PC-9 (cell line): Measurements from ENCODE around the gene NDUFC2. TPM values are rescaled to one million over a fixed set of nuclear protein-coding genes. Genes with fewer than 3 reads are reported as not detected.

Experiments used
- BruUV-seq: library from RNA; stranded (reverse); fragments of 400-500 nt; replicated peaks from 2 replicates; lab custom pipeline; 2021; lab: Mats Ljungman, UMichigan
- CTCF ChIA-PET: fragments of 300-600 bp; sonication (Branson Sonifier 250); formaldehyde crosslinking; loops from one replicate; lab custom pipeline; 2022; ENCODE audit warnings: antibody characterized with exemption; lab: Charles Lee
- POLR2A ChIA-PET: fragments of 300-600 bp; sonication (Branson Sonifier 250); formaldehyde crosslinking; loops from one replicate; lab custom pipeline; 2022; ENCODE audit warnings: antibody characterized with exemption; ENCODE audit not compliant: unreplicated experiment; lab: Charles Lee
- DNase-seq, 2 experiments: peaks; one replicate each; pipeline versions ENCODE4 v3.0.0 to v3.0.0-alpha.2; 2015 to 2022; ENCODE audit warnings: mixed read lengths in 1 of 2
- H2AFZ ChIP-seq: fragments of 200-600 bp; sonication (generic); 2 replicates; pipeline ENCODE4 v1.8.1; 2017; ENCODE audit warnings: antibody characterized with exemption
- H3F3A ChIP-seq: fragments of 200-600 bp; sonication (generic); 2 replicates; pipeline ENCODE4 v1.8.1; 2017; ENCODE audit warnings: antibody characterized with exemption, mild to moderate bottlenecking, low read depth; ENCODE audit not compliant: insufficient read depth
- H3K27ac ChIP-seq: fragments of 200-600 bp; sonication (generic); 2 replicates; pipeline ENCODE4 v1.6.1; 2016; ENCODE audit warnings: mixed run types
- H3K27me3 ChIP-seq: fragments of 200-600 bp; sonication (generic); 2 replicates; pipeline ENCODE4 v1.6.1; 2016; ENCODE audit warnings: low read depth, mixed run types; ENCODE audit not compliant: insufficient read depth
- H3K36me3 ChIP-seq: fragments of 200-600 bp; sonication (generic); 2 replicates; pipeline ENCODE4 v1.6.1; 2016; ENCODE audit warnings: low read depth, mixed run types
- H3K4me1 ChIP-seq: fragments of 200-600 bp; sonication (generic); replicated peaks from 2 replicates; pipeline ENCODE4 v1.6.1; 2016; ENCODE audit warnings: mixed run types; ENCODE audit not compliant: insufficient read depth
- H3K4me2 ChIP-seq: fragments of 200-600 bp; sonication (generic); 2 replicates; pipeline ENCODE4 v1.6.1; 2017; ENCODE audit warnings: mixed run types
- H3K4me3 ChIP-seq: fragments of 200-600 bp; sonication (generic); 2 replicates; pipeline ENCODE4 v1.6.1; 2016; ENCODE audit warnings: mixed run types
- H3K79me2 ChIP-seq: fragments of 200-600 bp; sonication (generic); 2 replicates; pipeline ENCODE4 v1.6.1; 2017; ENCODE audit warnings: low read depth, mixed run types
- H3K9me2 ChIP-seq: fragments of 200-600 bp; sonication (generic); 2 replicates; pipeline ENCODE4 v1.8.1; 2017; ENCODE audit warnings: mild to moderate bottlenecking; ENCODE audit not compliant: insufficient read depth
- H3K9me3 ChIP-seq: fragments of 200-600 bp; sonication (generic); 2 replicates; pipeline ENCODE4 v1.8.1; 2016; ENCODE audit warnings: low read depth; ENCODE audit not compliant: insufficient read depth
- H4K20me1 ChIP-seq: fragments of 200-600 bp; sonication (generic); 2 replicates; pipeline ENCODE4 v1.8.1; 2017; ENCODE audit not compliant: insufficient read depth
- EZH2 ChIP-seq: fragments of 200-600 bp; sonication (generic); IDR thresholded peaks from 2 replicates; pipeline ENCODE4 v1.8.0; 2017; ENCODE audit warnings: antibody characterized with exemption, low read depth
- intact Hi-C: fragments of 100-400 bp; cut with micrococcal nuclease; formaldehyde crosslinking; loops from one replicate; pipeline ENCODE4 v1.10.0; 2022; ENCODE audit not compliant: unreplicated experiment
- total RNA-seq: library from RNA; stranded (reverse); gene quantifications from 2 replicates; pipeline ENCODE4 v1.2.3, GENCODE V29; 2021
- TF ChIP-seq, protein P1 (sequence below): fragments of 200-600 bp; sonication (generic); conservative IDR thresholded peaks from 2 replicates; pipeline ENCODE4 v1.6.1; 2017; ENCODE audit warnings: mixed run types, antibody characterized with exemption, mild to moderate bottlenecking, moderate library complexity

The NDUFC2 gene
- total RNA-seq, 1 experiment from 2014 or later = 380 TPM

DNA sequence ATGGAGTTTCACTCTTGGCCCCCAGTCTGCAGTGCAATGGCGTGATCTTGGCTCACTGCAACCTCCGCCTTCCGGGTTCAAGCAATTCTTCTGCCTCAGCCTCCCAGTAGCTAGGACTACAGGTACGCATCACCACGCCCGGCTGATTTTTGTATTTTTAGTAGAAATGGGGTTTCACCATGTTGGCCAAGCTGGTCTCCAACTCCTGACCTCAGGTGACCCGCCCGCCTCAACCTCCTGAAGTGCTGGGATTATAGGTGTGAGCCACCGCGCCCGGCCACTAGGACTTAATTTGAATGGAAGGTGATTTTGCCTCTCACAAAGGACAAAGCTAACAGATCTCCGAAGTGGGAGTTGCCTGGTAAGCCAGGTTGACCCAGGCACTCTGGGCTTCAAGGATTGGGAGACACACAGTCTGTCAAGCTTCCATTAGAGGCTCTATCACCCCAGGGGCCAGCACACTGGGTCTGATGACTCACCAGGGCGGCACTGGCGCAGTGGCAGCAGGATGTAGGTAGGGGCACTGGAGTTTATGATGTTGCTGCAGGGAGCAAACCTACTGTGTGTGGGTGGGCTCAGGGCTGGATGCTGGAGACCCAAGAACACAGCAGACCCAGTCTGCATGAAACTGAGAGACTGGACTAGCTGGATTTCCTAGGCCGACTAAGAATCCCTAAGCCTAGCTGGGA, 38.8 kb downstream of the NDUFC2 start:
- intact Hi-C loops = loop anchor here (1.0 to 10.0 kb wide), 2 partner anchors 11 to 374 kb away; partner anchors contain the start of gene GAB2
- Histone ChIP-seq H3K9me3 (no peaks in the 10 kb centered on the region), H3K36me3 (no peaks in the 10 kb centered on the region), H3K4me1 (peaks cover 54% of the 10 kb centered on the region), H4K20me1 (no peaks in the 10 kb centered on the region), H3K79me2 (no peaks in the 10 kb centered on the region), H3K4me2 (peak overlapping the region; percentile 85), H3K9me2 (no peaks in the 10 kb centered on the region), H3K4me3 (no peak overlapping the region), H3K27me3 (no peaks in the 10 kb centered on the region), H2AFZ (no peak overlapping the region), H3F3A (peaks cover 42% of the 10 kb centered on the region; the same call in 1 of the 2 replicates), H3K27ac (peak overlapping the region; percentile 90)
- TF ChIP-seq EZH2 = no peak
- TF ChIP-seq, protein P1, sequence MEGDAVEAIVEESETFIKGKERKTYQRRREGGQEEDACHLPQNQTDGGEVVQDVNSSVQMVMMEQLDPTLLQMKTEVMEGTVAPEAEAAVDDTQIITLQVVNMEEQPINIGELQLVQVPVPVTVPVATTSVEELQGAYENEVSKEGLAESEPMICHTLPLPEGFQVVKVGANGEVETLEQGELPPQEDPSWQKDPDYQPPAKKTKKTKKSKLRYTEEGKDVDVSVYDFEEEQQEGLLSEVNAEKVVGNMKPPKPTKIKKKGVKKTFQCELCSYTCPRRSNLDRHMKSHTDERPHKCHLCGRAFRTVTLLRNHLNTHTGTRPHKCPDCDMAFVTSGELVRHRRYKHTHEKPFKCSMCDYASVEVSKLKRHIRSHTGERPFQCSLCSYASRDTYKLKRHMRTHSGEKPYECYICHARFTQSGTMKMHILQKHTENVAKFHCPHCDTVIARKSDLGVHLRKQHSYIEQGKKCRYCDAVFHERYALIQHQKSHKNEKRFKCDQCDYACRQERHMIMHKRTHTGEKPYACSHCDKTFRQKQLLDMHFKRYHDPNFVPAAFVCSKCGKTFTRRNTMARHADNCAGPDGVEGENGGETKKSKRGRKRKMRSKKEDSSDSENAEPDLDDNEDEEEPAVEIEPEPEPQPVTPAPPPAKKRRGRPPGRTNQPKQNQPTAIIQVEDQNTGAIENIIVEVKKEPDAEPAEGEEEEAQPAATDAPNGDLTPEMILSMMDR = no peak
- peak in 1 of 2 experiments; percentile 54 for DNase-seq
- ChIA-PET CTCF (interaction anchor here (0.6 to 1.2 kb wide), 2 partner anchors 10 to 46 kb away, joined by 3 to 6 read pairs; partner anchors contain the start of gene INTS4), POLR2A (interaction anchor here (0.7 kb wide), 2 partner anchors 46 to 463 kb away, joined by 3 to 5 read pairs; no protein-coding TSS in a partner anchor)
- BruUV-seq = TSS peak; percentile 68

- Histone ChIP-seq H3K4me3 (peak overlapping the region; percentile 37; the same call in 1 of the 2 replicates), H3K9me2 (no peaks in the 10 kb centered on the region), H3K27ac (peak overlapping the region; percentile 90), H3K36me3 (no peaks in the 10 kb centered on the region), H2AFZ (peak overlapping the region; percentile 85), H3K79me2 (no peaks in the 10 kb centered on the region), H3K9me3 (no peaks in the 10 kb centered on the region), H4K20me1 (no peaks in the 10 kb centered on the region), H3K4me2 (peak overlapping the region; percentile 85), H3F3A (peaks cover 42% of the 10 kb centered on the region; the same call in 1 of the 2 replicates), H3K4me1 (peaks cover 54% of the 10 kb centered on the region), H3K27me3 (no peaks in the 10 kb centered on the region)
- CTCF ChIA-PET = interaction anchor here (0.6 to 1.2 kb wide), 3 partner anchors 30 to 113 kb away, joined by 3 to 6 read pairs (median 5); partner anchors contain the start of gene INTS4
- POLR2A ChIA-PET = interaction anchor here (0.5 to 0.7 kb wide), 5 partner anchors 12 to 521 kb away, joined by 3 to 31 read pairs (median 7); no protein-coding TSS in a partner anchor
- no TSS peak for BruUV-seq
- TF ChIP-seq EZH2 = no peak
- DNase-seq = peak; percentile 87 to 92
- intact Hi-C loops = loop anchor here (1.0 to 10.0 kb wide), 2 partner anchors 10 to 375 kb away; partner anchors contain the start of gene GAB2
Measured at GRCh38 chr11:78039919-78040671, 39.6 kb downstream of the NDUFC2 start.

- H3F3A ChIP-seq = peaks cover 42% of the 10 kb centered on the region; the same call in 1 of the 2 replicates
- no peaks in the 10 kb centered on the region for H3K9me3 ChIP-seq
- no peaks in the 10 kb centered on the region for H4K20me1 ChIP-seq
- H3K4me1 ChIP-seq = peaks cover 54% of the 10 kb centered on the region
- DNase-seq = no peak
- BruUV-seq = TSS peak; percentile 26
- ChIA-PET CTCF (interaction anchor here (0.6 to 1.0 kb wide), 3 partner anchors 29 to 113 kb away, joined by 3 to 5 read pairs (median 3); no protein-coding TSS in a partner anchor), POLR2A (interaction anchor here (0.5 to 0.7 kb wide), 4 partner anchors 50 to 521 kb away, joined by 3 to 31 read pairs (median 8); no protein-coding TSS in a partner anchor)
- no peaks in the 10 kb centered on the region for H3K27me3 ChIP-seq
- H3K9me2 ChIP-seq = no peaks in the 10 kb centered on the region
- intact Hi-C loops = no loop called here
- H3K36me3 ChIP-seq = no peaks in the 10 kb centered on the region
- H2AFZ ChIP-seq = peak overlapping the region; percentile 85
- peak overlapping the region; percentile 85 for H3K4me2 ChIP-seq
- no peaks in the 10 kb centered on the region for H3K79me2 ChIP-seq
- no peak for TF ChIP-seq EZH2
- TF ChIP-seq, protein P1 = no peak
- H3K27ac ChIP-seq = peak overlapping the region; percentile 90
- H3K4me3 ChIP-seq = peak overlapping the region; percentile 37; the same call in 1 of the 2 replicates
Measured at GRCh38 chr11:78039391-78039918, 40.2 kb downstream of the NDUFC2 start.
